Astrocyte of the cerebellum (primary cell): ENCODE measurements around the gene PHF8.

ENCODE experiments used
- DNase-seq: peaks from one replicate; pipeline ENCODE4 v3.0.0-alpha.2; 2011; ENCODE audit warnings: low read depth
- H3K4me3 ChIP-seq: 2 replicates; pipeline ENCODE4 v1.5.1; 2011; ENCODE audit warnings: mild to moderate bottlenecking, low read depth, low read length, moderate library complexity
- CTCF ChIP-seq: IDR thresholded peaks from 2 replicates; pipeline ENCODE4 v1.5.1; 2012; ENCODE audit warnings: low read length, low read depth, moderate library complexity, mild to moderate bottlenecking; ENCODE audit errors: missing control alignments
- in situ Hi-C: cut with HindIII; loops from 2 replicates; pipeline ENCODE4 v1.10.0; 2017; ENCODE audit warnings: low sequenced_read_pairs

Gene PHF8

GRCh38 chrX:53940180-53940579 lies 104.1 kb downstream of the PHF8 start:
- TF ChIP-seq CTCF, result no peak
- in situ Hi-C loops, result no loop called here
- no peak for DNase-seq
- no peak overlapping the region for H3K4me3 ChIP-seq

GRCh38 chrX:53939127-53939526 lies 105.1 kb downstream of the PHF8 start:
- no peak for DNase-seq
- no peak overlapping the region for H3K4me3 ChIP-seq
- no peak for TF ChIP-seq CTCF
- in situ Hi-C loops, result no loop called here

- in situ Hi-C loops, result no loop called here
- H3K4me3 ChIP-seq, result no peak overlapping the region
- TF ChIP-seq CTCF, result no peak
- DNase-seq, result peak; percentile 4
Measured at GRCh38 chrX:53930515-53931380, 113.5 kb downstream of the PHF8 start.

- no peak overlapping the region for H3K4me3 ChIP-seq
- no peak for DNase-seq
- TF ChIP-seq CTCF, result no peak
- in situ Hi-C loops, result no loop called here
Measured at GRCh38 chrX:53926030-53926429, 118.2 kb downstream of the PHF8 start.

- no peak for DNase-seq
- in situ Hi-C loops, result no loop called here
Measured at GRCh38 chrX:53918702-53919101, 125.6 kb downstream of the PHF8 start.

GRCh38 chrX:53900623-53901022 lies 143.7 kb downstream of the PHF8 start:
- in situ Hi-C loops, result no loop called here
- TF ChIP-seq CTCF, result no peak
- no peak for DNase-seq
- no peak overlapping the region for H3K4me3 ChIP-seq

More at GRCh38 chrX:53918702-53919101, 125.6 kb downstream of the PHF8 start:
- no peak overlapping the region for H3K4me3 ChIP-seq
- no peak for TF ChIP-seq CTCF

- H3K4me3 ChIP-seq, result no peak overlapping the region
- in situ Hi-C loops, result no loop called here
- DNase-seq, result no peak
- no peak for TF ChIP-seq CTCF
Measured at GRCh38 chrX:53895270-53895669, 149.0 kb downstream of the PHF8 start.
